ENCODE results near the gene SPOCK1. TPM values are rescaled to one million over a fixed set of nuclear protein-coding genes. Genes with fewer than 3 reads are reported as not detected.

The SPOCK1 gene
- total RNA-seq, 1 experiment from 2014 or later, result 0.27 TPM

GRCh38 chr5:137152616-137153015 lies 346.5 kb downstream of the SPOCK1 start:
- Histone ChIP-seq H2AFZ (ENCODE audit: low read depth, low read length, poor library complexity, severe bottlenecking) (no peak overlapping the region), H3K27me3 (ENCODE audit: insufficient read depth, low read length) (peaks cover 23% of the 10 kb centered on the region), H3K9me2 (ENCODE audit: insufficient read depth) (no peaks in the 10 kb centered on the region), H3K4me2 (ENCODE audit: low read length) (no peak overlapping the region), H3K79me2 (ENCODE audit: insufficient read depth, low read length) (no peaks in the 10 kb centered on the region), H3K4me3 (replicated peaks in 1 of 2; ENCODE audit: low read depth in 1 of 2, low read length in 2 of 2) (no peak overlapping the region), H3K4me1 (ENCODE audit: control insufficient read depth in 1 of 2, insufficient read depth in 2 of 2, low read length in 2 of 2) (no peaks in the 10 kb centered on the region), H3K36me3 (ENCODE audit: control insufficient read depth in 1 of 2, insufficient read depth in 2 of 2, low read length in 2 of 2) (no peaks in the 10 kb centered on the region), H3K9ac (ENCODE audit: low read length) (no peak overlapping the region), H3K9me3 (ENCODE audit: control insufficient read depth in 1 of 2, insufficient read depth in 1 of 2, low read depth in 1 of 2, low read length in 2 of 2) (no peaks in the 10 kb centered on the region), H3K27ac (ENCODE audit: low read depth, low read length) (no peak overlapping the region), H4K20me1 (ENCODE audit: insufficient read depth) (no peaks in the 10 kb centered on the region)
- ChIA-PET RAD21 (ENCODE audit: low non-redundant PET in 1 of 2, low total read pairs in 2 of 2, uncharacterized antibody in 2 of 2, unreplicated experiment in 2 of 2) (no interaction called here), POLR2A (no interaction called here), CTCF (no interaction called here)
- BruUV-seq (replicated peaks), result no TSS peak
- DNase-seq (ENCODE audit: low read depth, low spot score) (no peak), ATAC-seq (no peak)
- TF ChIP-seq FOSL1 (IDR thresholded peaks at IDR 0.05; ENCODE audit: low read depth) (no peak), JUND (IDR thresholded peaks at IDR 0.05) (no peak), CEBPB (IDR thresholded peaks at IDR 0.05; ENCODE audit: low read depth) (no peak), REST (IDR thresholded peaks at IDR 0.05; ENCODE audit: low read depth) (no peak), EZH2 (IDR thresholded peaks at IDR 0.05) (no peak), POLR2AphosphoS5 (IDR thresholded peaks at IDR 0.05; ENCODE audit: low read depth, low read length) (no peak), ELF1 (IDR thresholded peaks at IDR 0.05; ENCODE audit: borderline replicate concordance, low read depth) (no peak), SIN3A (IDR thresholded peaks at IDR 0.05; ENCODE audit: low read depth) (no peak), CTCF (IDR thresholded peaks at IDR 0.05 in 2 of 3, conservative IDR thresholded peaks at IDR 0.05 in 1 of 3; ENCODE audit: borderline replicate concordance in 1 of 3, insufficient read depth in 1 of 3, low read depth in 2 of 3, low read length in 2 of 3) (no peak), ATF3 (IDR thresholded peaks at IDR 0.05) (no peak), POLR2A (IDR thresholded peaks at IDR 0.05; ENCODE audit: borderline replicate concordance, extremely low read depth, insufficient read depth, insufficient read length) (no peak), RAD21 (IDR thresholded peaks at IDR 0.05; ENCODE audit: low read depth) (no peak), ZBTB33 (IDR thresholded peaks at IDR 0.05; ENCODE audit: extremely low read depth, insufficient replicate concordance, low read length) (no peak), YY1 (IDR thresholded peaks at IDR 0.05; ENCODE audit: extremely low read depth, insufficient replicate concordance, low read depth, low read length) (no peak), SP1 (IDR thresholded peaks at IDR 0.05; ENCODE audit: low read depth) (no peak), EGR1 (IDR thresholded peaks at IDR 0.05; ENCODE audit: low read depth) (no peak), TCF7L2 (IDR thresholded peaks at IDR 0.05; ENCODE audit: borderline replicate concordance, extremely low read depth, insufficient read depth, insufficient read length) (no peak), CBX3 (IDR thresholded peaks at IDR 0.05; ENCODE audit: low read depth) (no peak), ZNF274 (IDR thresholded peaks at IDR 0.05; ENCODE audit: low read depth, low read length) (no peak)
- intact Hi-C loops (cut with micrococcal nuclease), result no loop called here

Data from HCT116 (cell line).